ENCODE data around the gene FUT1.

DNA sequence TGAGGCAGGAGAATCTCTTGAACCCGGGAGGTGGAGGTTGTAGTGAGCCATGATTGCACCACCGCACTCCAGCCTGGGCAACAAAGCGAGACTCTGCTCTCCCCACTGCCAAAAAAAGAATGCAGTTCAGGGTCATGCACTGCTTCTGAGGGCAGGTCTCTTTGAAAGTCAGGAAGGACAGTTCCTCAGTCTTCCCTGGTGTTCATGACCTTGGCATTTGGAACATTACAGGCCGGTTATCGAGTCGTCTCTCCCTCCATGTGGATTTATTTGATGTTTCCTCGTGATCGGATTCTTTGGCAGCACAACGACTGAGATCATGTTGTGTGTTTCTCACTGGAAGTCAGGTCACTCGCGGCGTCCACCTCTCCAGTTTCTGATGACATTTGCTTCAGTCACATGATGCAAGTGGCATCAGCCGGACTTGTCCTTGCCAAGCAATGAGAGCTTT lies 20.1 kb upstream of the FUT1 start:
- no peak for TF ChIP-seq POLR2A (IDR thresholded peaks at IDR 0.05)
- peak in 1 of 3 donors; percentile 33 for TF ChIP-seq POLR2AphosphoS5 (IDR thresholded peaks at IDR 0.05)

All from breast epithelium (tissue), 3 donors.